Upper lobe of left lung (tissue), 6 donors: ENCODE results near the gene CAT. TPM values are rescaled to one million over a fixed set of nuclear protein-coding genes. Genes with fewer than 3 reads are reported as not detected.
A peak's percentile ranks its signal among the peaks of the same experiment; 100 is the strongest.

Experiments
- ATAC-seq, 2 donors: fragments of 200-7000 bp; cut with Tn5 transposase; one replicate each; pipeline ENCODE4 v1.9.1; 2022; ENCODE audit warnings: mild to moderate bottlenecking in 2 of 2, moderate library complexity in 2 of 2; ENCODE audit not compliant: low FRiP score in 2 of 2
- DNase-seq, 2 donors: peaks; one replicate each; pipeline ENCODE4 v3.0.0-alpha.2; 2019 to 2020
- H3K27ac ChIP-seq, 4 donors: fragments of 200-600 bp; sonication (generic); one replicate each; pipeline ENCODE4 v1.5.1; 2016 to 2019
- H3K27me3 ChIP-seq, 4 donors: fragments of 200-600 bp; sonication (generic); one replicate each; pipeline ENCODE4 v1.5.1; 2017 to 2019
- H3K36me3 ChIP-seq, 4 donors: fragments of 200-600 bp; sonication (generic); one replicate each; pipeline ENCODE4 v1.5.1; 2016 to 2019
- H3K4me1 ChIP-seq, 4 donors: fragments of 200-600 bp; sonication (generic); one replicate each; pipeline ENCODE4 v1.5.1; 2018 to 2019
- H3K4me3 ChIP-seq, 4 donors: fragments of 200-600 bp; sonication (generic); one replicate each; pipeline ENCODE4 v1.5.1; 2017 to 2019; ENCODE audit warnings: mild to moderate bottlenecking in 2 of 4, moderate library complexity in 1 of 4
- H3K9me3 ChIP-seq, 4 donors: fragments of 200-600 bp; sonication (generic); one replicate each; pipeline ENCODE4 v1.5.1; 2018 to 2019
- CTCF ChIP-seq, 6 experiments: fragments of 450-650 bp in 4 of 6; fragments of 200-600 bp in 2 of 6; sonication (generic) in 2 of 6; IDR thresholded peaks; one replicate each; pipeline ENCODE4 v1.5.1; 2016 to 2019; ENCODE audit warnings: antibody characterized with exemption in 6 of 6
- EP300 ChIP-seq, 4 donors: sonication (generic); formaldehyde crosslinking; IDR thresholded peaks; one replicate each; pipeline ENCODE4 v1.5.1; 2017; ENCODE audit warnings: antibody characterized with exemption in 4 of 4, control low read depth in 2 of 4
- POLR2A ChIP-seq, 4 donors: fragments of 450-650 bp; IDR thresholded peaks; one replicate each; pipeline ENCODE4 v1.5.1; 2016 to 2017; ENCODE audit warnings: antibody characterized with exemption in 4 of 4, mild to moderate bottlenecking in 2 of 4
- POLR2AphosphoS5 ChIP-seq, 2 donors: sonication (generic); formaldehyde crosslinking; IDR thresholded peaks; one replicate each; pipeline ENCODE4 v1.5.1; 2017; ENCODE audit warnings: antibody characterized with exemption in 2 of 2
- WGBS, 2 donors: methylation state at CpG; one replicate each; pipeline ENCODE4 v1.1.5; 2017 to 2018; 5-methylcytosine and 5-hydroxymethylcytosine counted together
- total RNA-seq, 6 donors: library from RNA; depleted of rRNA in 4 of 6; stranded (reverse); fragments of >200 nt in 4 of 6; gene quantifications; one replicate each; pipeline versions ENCODE4 v1.1.0 to v1.2.1, GENCODE V29; 2016 to 2021
- donor health status: DM: no; HTN: no; CAD: no; lungs with moderate emphysema.
- donor health status: DM: no; HTN: yes; CAD: no; lungs with severe emphysema.

Gene CAT
- total RNA-seq, 6 donors from 2014 or later, result 133 to 380 (median 185) TPM

- no peak for DNase-seq
Observed at GRCh38 chr11:34437224-34438125, 1.3 kb upstream of the CAT start.

GRCh38 chr11:34439610-34440198, 970 bp downstream of the CAT start:
- H3K4me3 ChIP-seq, result peak overlapping the region; percentile 48 to 87 (median 70)
- H3K27me3 ChIP-seq, result no peaks in the 10 kb centered on the region
- H3K9me3 ChIP-seq, result no peaks in the 10 kb centered on the region
- peaks cover 0 to 6% (median 0%) of the 10 kb centered on the region in 4 donors for H3K36me3 ChIP-seq
- H3K4me1 ChIP-seq, result peaks cover 34 to 58% (median 52%) of the 10 kb centered on the region in 4 donors
- ATAC-seq (no peak), DNase-seq (no peak)
- no peak for TF ChIP-seq POLR2AphosphoS5 (IDR thresholded peaks at IDR 0.05)
- TF ChIP-seq CTCF (IDR thresholded peaks at IDR 0.05), result no peak
- TF ChIP-seq EP300 (IDR thresholded peaks at IDR 0.05), result no peak
- TF ChIP-seq POLR2A (IDR thresholded peaks at IDR 0.05), result no peak
- H3K27ac ChIP-seq, result peak overlapping the region; percentile 93 to 97 (median 95)
- 22 to 24% methylated on average over 8 of the region's 8 CpGs for WGBS, 2 donors

More at GRCh38 chr11:34437224-34438125, 1.3 kb upstream of the CAT start:
- peaks cover 0 to under 1% (median 0%) of the 10 kb centered on the region in 4 donors for H3K36me3 ChIP-seq
- peak overlapping the region; percentile 93 to 97 (median 95) for H3K27ac ChIP-seq
- H3K9me3 ChIP-seq, result no peaks in the 10 kb centered on the region
- WGBS, 2 donors, result 78 to 81% methylated on average over 2 of the region's 2 CpGs
- no peaks in the 10 kb centered on the region for H3K27me3 ChIP-seq
- peak overlapping the region in 2 of 4 donors; percentile 65 to 87 for H3K4me3 ChIP-seq
- TF ChIP-seq CTCF (IDR thresholded peaks at IDR 0.05) (no peak), POLR2AphosphoS5 (IDR thresholded peaks at IDR 0.05) (no peak), POLR2A (IDR thresholded peaks at IDR 0.05) (no peak), EP300 (IDR thresholded peaks at IDR 0.05) (no peak)
- peaks cover 17 to 44% (median 34%) of the 10 kb centered on the region in 4 donors for H3K4me1 ChIP-seq
- ATAC-seq, result no peak

GRCh38 chr11:34441814-34442213, 3.1 kb downstream of the CAT start:
- Histone ChIP-seq H3K36me3 (peaks cover 0 to 6% (median 0%) of the 10 kb centered on the region in 4 donors), H3K4me3 (no peak overlapping the region), H3K27me3 (no peaks in the 10 kb centered on the region), H3K9me3 (no peaks in the 10 kb centered on the region), H3K27ac (peak overlapping the region in 1 of 4 donors; percentile 96), H3K4me1 (peaks cover 39 to 67% (median 65%) of the 10 kb centered on the region in 4 donors)
- ATAC-seq (no peak), DNase-seq (no peak)
- TF ChIP-seq POLR2A (IDR thresholded peaks at IDR 0.05), result no peak
- TF ChIP-seq CTCF (IDR thresholded peaks at IDR 0.05), result no peak
- no peak for TF ChIP-seq EP300 (IDR thresholded peaks at IDR 0.05)
- TF ChIP-seq POLR2AphosphoS5 (IDR thresholded peaks at IDR 0.05), result no peak

GRCh38 chr11:34443136-34443535, 4.4 kb downstream of the CAT start:
- H3K27ac ChIP-seq, result peak overlapping the region in 1 of 4 donors; percentile 24
- H3K27me3 ChIP-seq, result no peaks in the 10 kb centered on the region
- DNase-seq (no peak), ATAC-seq (no peak)
- H3K4me1 ChIP-seq, result peaks cover 45 to 73% (median 69%) of the 10 kb centered on the region in 4 donors
- H3K36me3 ChIP-seq, result peaks cover 0 to 6% (median 0%) of the 10 kb centered on the region in 4 donors
- TF ChIP-seq EP300 (IDR thresholded peaks at IDR 0.05) (no peak), POLR2AphosphoS5 (IDR thresholded peaks at IDR 0.05) (no peak), POLR2A (IDR thresholded peaks at IDR 0.05) (no peak), CTCF (IDR thresholded peaks at IDR 0.05) (no peak)
- H3K4me3 ChIP-seq, result no peak overlapping the region
- no peaks in the 10 kb centered on the region for H3K9me3 ChIP-seq
- WGBS, 2 donors, result 60 to 74% methylated on average over 3 of the region's 3 CpGs
